B cell (primary cell): ENCODE data around the gene EXOC3. TPM values are rescaled to one million over a fixed set of nuclear protein-coding genes. Genes with fewer than 3 reads are reported as not detected.

Source experiments
- ATAC-seq: fragments of 200-7000 bp; cut with Tn5 transposase; one replicate; pipeline ENCODE4 v1.10.0; 2021; ENCODE audit warnings: low read depth, mild to moderate bottlenecking, moderate number of reproducible peaks, moderate library complexity
- CTCF ChIA-PET: fragments of 350-600 bp; sonication (Branson Sonifier 250); formaldehyde crosslinking; loops from one replicate; lab custom pipeline; 2021; ENCODE audit warnings: antibody characterized with exemption, inconsistent platforms; lab: Charles Lee
- POLR2A ChIA-PET: fragments of 350-600 bp; sonication (Branson Sonifier 250); formaldehyde crosslinking; loops from one replicate; lab custom pipeline; 2021; ENCODE audit warnings: antibody characterized with exemption; lab: Charles Lee
- DNase-seq: peaks from one replicate; pipeline ENCODE4 v3.0.0; 2013
- H2AFZ ChIP-seq: 2 replicates; pipeline ENCODE4 v1.6.1; 2012; ENCODE audit warnings: mild to moderate bottlenecking, low read depth, low read length; ENCODE audit not compliant: insufficient read depth, poor library complexity, severe bottlenecking
- H3K27ac ChIP-seq, 2 donors: 1 replicate in 1 of 2; 2 replicates in 1 of 2; pipeline ENCODE4 v1.5.1; 2012 to 2013; ENCODE audit warnings: low read length in 2 of 2, mild to moderate bottlenecking in 2 of 2, moderate library complexity in 1 of 2
- H3K27me3 ChIP-seq, 4 experiments: fragments of 200-600 bp in 1 of 4; sonication (generic) in 1 of 4; replicated peaks in 1 of 4; 1 replicate in 2 of 4; 2 replicates in 2 of 4; pipeline versions ENCODE4 v1.6.1 to v1.7.0; 2013 to 2016; ENCODE audit warnings: low read length in 3 of 4, mild to moderate bottlenecking in 2 of 4, mixed read lengths in 1 of 4, moderate library complexity in 1 of 4; ENCODE audit not compliant: insufficient read depth in 4 of 4, control insufficient read depth in 3 of 4; ENCODE audit errors: control extremely low read depth in 1 of 4
- H3K36me3 ChIP-seq, 2 experiments: replicated peaks in 1 of 2; 1 replicate in 1 of 2; 2 replicates in 1 of 2; pipeline versions ENCODE4 v1.6.1 to v1.7.1; 2013; ENCODE audit warnings: low read length in 1 of 2; ENCODE audit not compliant: insufficient read depth in 2 of 2, control insufficient read depth in 1 of 2; ENCODE audit errors: control extremely low read depth in 1 of 2, extremely low read depth in 1 of 2
- H3K4me1 ChIP-seq, 2 donors: fragments of 200-600 bp in 1 of 2; sonication (generic) in 1 of 2; 1 replicate in 1 of 2; 2 replicates in 1 of 2; pipeline versions ENCODE4 v1.5.1 to v1.6.1; 2013 to 2017; ENCODE audit warnings: low read length in 2 of 2; ENCODE audit not compliant: control insufficient read depth in 2 of 2, insufficient read depth in 2 of 2
- H3K4me2 ChIP-seq: replicated peaks from 2 replicates; pipeline ENCODE3; 2012; ENCODE audit warnings: mild to moderate bottlenecking, low read depth, low read length; ENCODE audit not compliant: poor library complexity, severe bottlenecking
- H3K4me3 ChIP-seq, 5 experiments: fragments of 200-600 bp in 1 of 5; sonication (generic) in 1 of 5; 1 replicate in 3 of 5; 2 replicates in 2 of 5; pipeline versions ENCODE4 v1.5.1 to v1.7.0; 2011 to 2016; ENCODE audit warnings: low read length in 4 of 5, mild to moderate bottlenecking in 4 of 5, low read depth in 2 of 5, control low read depth in 1 of 5, moderate library complexity in 1 of 5; ENCODE audit not compliant: insufficient read depth in 1 of 5; ENCODE audit errors: control extremely low read depth in 1 of 5, extremely low read depth in 1 of 5
- H3K79me2 ChIP-seq: fragments of 200-600 bp; sonication (generic); one replicate; pipeline ENCODE4 v1.6.0; 2016; ENCODE audit warnings: low read length; ENCODE audit not compliant: control insufficient read depth, insufficient read depth
- H3K9ac ChIP-seq: fragments of 200-600 bp; sonication (generic); 2 replicates; pipeline ENCODE4 v1.6.1; 2017; ENCODE audit warnings: mild to moderate bottlenecking, low read length, moderate library complexity
- H3K9me3 ChIP-seq, 3 donors: one replicate each; pipeline versions ENCODE4 v1.6.1 to v1.7.1; 2013; ENCODE audit warnings: low read length in 2 of 3; ENCODE audit not compliant: control insufficient read depth in 2 of 3, insufficient read depth in 1 of 3; ENCODE audit errors: control extremely low read depth in 1 of 3
- H4K20me1 ChIP-seq: 2 replicates; pipeline ENCODE4 v1.6.0; 2012; ENCODE audit warnings: mild to moderate bottlenecking, low read length; ENCODE audit not compliant: insufficient read depth, control insufficient read depth, poor library complexity, severe bottlenecking
- H3K27ac Mint-ChIP-seq: one replicate; pipeline ENCODE4 v1.8.0; 2021; ENCODE audit warnings: mixed read lengths
- H3K27me3 Mint-ChIP-seq: one replicate; pipeline ENCODE4 v1.8.0; 2021; ENCODE audit warnings: mixed read lengths
- H3K4me1 Mint-ChIP-seq: one replicate; pipeline ENCODE4 v1.8.0; 2021; ENCODE audit warnings: mixed read lengths
- H3K4me3 Mint-ChIP-seq: one replicate; pipeline ENCODE4 v1.8.0; 2021; ENCODE audit warnings: mixed read lengths
- H3K9me3 Mint-ChIP-seq: one replicate; pipeline ENCODE4 v1.8.0; 2022; ENCODE audit warnings: mixed read lengths; ENCODE audit not compliant: insufficient read depth
- CTCF ChIP-seq: fragments of 200-600 bp; IDR thresholded peaks from one replicate; pipeline ENCODE4 v1.8.0; 2022; ENCODE audit warnings: antibody characterized with exemption, mild to moderate bottlenecking
- EZH2 ChIP-seq: IDR thresholded peaks from 2 replicates; pipeline ENCODE4 v1.6.1; 2012; ENCODE audit warnings: borderline replicate concordance, low read depth, mild to moderate bottlenecking, moderate library complexity, low read length; ENCODE audit not compliant: insufficient read depth, poor library complexity, severe bottlenecking
- WGBS: methylation state at CpG from one replicate; pipeline ENCODE4 v1.1.5; 2013; ENCODE audit warnings: missing lambda C conversion rate; ENCODE audit not compliant: insufficient coverage; 5-methylcytosine and 5-hydroxymethylcytosine counted together
- intact Hi-C: fragments of 100-400 bp; cut with micrococcal nuclease; formaldehyde crosslinking; loops from one replicate; pipeline ENCODE4 v1.10.0; 2022
- polyA plus RNA-seq: library from polyadenylated mRNA; depleted of rRNA; stranded (reverse); fragments of >200 nt; gene quantifications from 2 replicates; pipeline ENCODE4 v1.2.3, GENCODE V29; 2012
- total RNA-seq, 2 donors: library from RNA; stranded (reverse); fragments of 120-200 nt in 1 of 2; gene quantifications; 1 replicate in 1 of 2; 2 replicates in 1 of 2; pipeline versions ENCODE4 v1.2.3 to v1.2.4, GENCODE V29; 2013 to 2022

The EXOC3 gene
- total and polyA plus RNA-seq, 2 donors (not counting 1 experiment from before 2014, with no cell fraction given), result 44.0 to 97.1 TPM

GRCh38 chr5:481347-481746, 38.4 kb downstream of the EXOC3 start:
- Histone ChIP-seq H3K79me2 (no peaks in the 10 kb centered on the region), H3K9ac (no peak overlapping the region), H3K4me3 (no peak overlapping the region), H3K27me3 (peaks cover 0 to 80% (median 7%) of the 10 kb centered on the region in 4 experiments), H3K4me2 (no peak overlapping the region), H2AFZ (no peak overlapping the region), H3K9me3 (peaks cover 0 to 11% (median 0%) of the 10 kb centered on the region in 3 donors), H3K27ac (no peak overlapping the region), H4K20me1 (no peaks in the 10 kb centered on the region), H3K4me1 (peaks cover 5 to 10% of the 10 kb centered on the region in 2 donors), H3K36me3 (no peaks in the 10 kb centered on the region)
- no peak overlapping the region for H3K27ac Mint-ChIP-seq
- intact Hi-C loops, result no loop called here
- ChIA-PET POLR2A (no interaction called here), CTCF (no interaction called here)
- no peak for ATAC-seq
- no peak for DNase-seq
- WGBS, result 94% methylated on average over 21 of the region's 23 CpGs
- no peak for TF ChIP-seq CTCF
- TF ChIP-seq EZH2, result no peak
- H3K9me3 Mint-ChIP-seq, result no peaks in the 10 kb centered on the region
- H3K4me3 Mint-ChIP-seq, result no peak overlapping the region
- H3K4me1 Mint-ChIP-seq, result no peaks in the 10 kb centered on the region
- peaks cover 32% of the 10 kb centered on the region for H3K27me3 Mint-ChIP-seq

GRCh38 chr5:482021-482420, 39.0 kb downstream of the EXOC3 start:
- ChIA-PET CTCF (no interaction called here), POLR2A (no interaction called here)
- DNase-seq, result no peak
- Mint-ChIP-seq H3K9me3 (no peaks in the 10 kb centered on the region), H3K27ac (no peak overlapping the region), H3K4me3 (no peak overlapping the region), H3K4me1 (no peaks in the 10 kb centered on the region), H3K27me3 (peaks cover 27% of the 10 kb centered on the region)
- no peak overlapping the region for H3K4me2 ChIP-seq
- no peaks in the 10 kb centered on the region for H3K36me3 ChIP-seq
- H3K4me3 ChIP-seq, result no peak overlapping the region
- no peak overlapping the region for H2AFZ ChIP-seq
- no peak overlapping the region for H3K9ac ChIP-seq
- no peak overlapping the region for H3K27ac ChIP-seq
- TF ChIP-seq CTCF, result no peak
- no peak for TF ChIP-seq EZH2
- H3K27me3 ChIP-seq, result peaks cover 0 to 73% (median 7%) of the 10 kb centered on the region in 4 experiments
- no peak for ATAC-seq
- H3K9me3 ChIP-seq, result peaks cover 0 to 13% (median 0%) of the 10 kb centered on the region in 3 donors
- no peaks in the 10 kb centered on the region for H3K79me2 ChIP-seq
- H4K20me1 ChIP-seq, result no peaks in the 10 kb centered on the region
- H3K4me1 ChIP-seq, result peaks cover 5 to 10% of the 10 kb centered on the region in 2 donors
- WGBS, result 61% methylated on average over 22 of the region's 24 CpGs
- intact Hi-C loops, result no loop called here
